LNCAP (cell line): ENCODE results near the gene BBS2.

Experiments used
- CTCF ChIP-seq: fragments of 450-650 bp; IDR thresholded peaks from 2 replicates; pipeline ENCODE4 v1.5.1; 2017; ENCODE audit warnings: mild to moderate bottlenecking

The BBS2 gene

GRCh38 chr16:56436258-56436657, 83.6 kb downstream of the BBS2 start:
- no peak for TF ChIP-seq CTCF
